ENCODE data around the gene TTC7B. TPM values are rescaled to one million over a fixed set of nuclear protein-coding genes. Genes with fewer than 3 reads are reported as not detected.

Gene TTC7B
- total RNA-seq, 1 experiment from 2014 or later: 24.2 TPM

GRCh38 chr14:90805662-90806540 lies 10.3 kb downstream of the TTC7B start:
- Histone ChIP-seq H3K4me1 (replicated peaks) (no peaks in the 10 kb centered on the region), H3K9me3 (replicated peaks) (no peaks in the 10 kb centered on the region), H3K36me3 (no peaks in the 10 kb centered on the region), H3K4me3 (no peak overlapping the region), H3K27ac (no peak overlapping the region), H3K27me3 (replicated peaks) (no peaks in the 10 kb centered on the region)
- DNase-seq (ENCODE audit: low read depth in 1 of 2, low spot score in 2 of 2): no peak

GRCh38 chr14:90805084-90805391 lies 11.2 kb downstream of the TTC7B start:
- no peak for DNase-seq (ENCODE audit: low read depth in 1 of 2, low spot score in 2 of 2)
- Histone ChIP-seq H3K9me3 (replicated peaks) (no peaks in the 10 kb centered on the region), H3K27ac (no peak overlapping the region)

GRCh38 chr14:90804292-90805083 lies 11.7 kb downstream of the TTC7B start:
- Histone ChIP-seq H3K4me1 (replicated peaks) (no peaks in the 10 kb centered on the region), H3K36me3 (no peaks in the 10 kb centered on the region), H3K27me3 (replicated peaks) (no peaks in the 10 kb centered on the region)

More at GRCh38 chr14:90805084-90805391, 11.2 kb downstream of the TTC7B start:
- H3K4me3 ChIP-seq: no peak overlapping the region
- H3K27me3 ChIP-seq (replicated peaks): no peaks in the 10 kb centered on the region
- no peaks in the 10 kb centered on the region for H3K4me1 ChIP-seq (replicated peaks)
- H3K36me3 ChIP-seq: no peaks in the 10 kb centered on the region

GRCh38 chr14:90803249-90803648 lies 13.0 kb downstream of the TTC7B start:
- Histone ChIP-seq H3K27ac (no peak overlapping the region), H3K27me3 (replicated peaks) (no peaks in the 10 kb centered on the region), H3K4me3 (no peak overlapping the region), H3K9me3 (replicated peaks) (no peaks in the 10 kb centered on the region), H3K36me3 (no peaks in the 10 kb centered on the region), H3K4me1 (replicated peaks) (no peaks in the 10 kb centered on the region)
- no peak for DNase-seq (ENCODE audit: low read depth in 1 of 2, low spot score in 2 of 2)

More at GRCh38 chr14:90804292-90805083, 11.7 kb downstream of the TTC7B start:
- H3K9me3 ChIP-seq (replicated peaks): no peaks in the 10 kb centered on the region
- no peak overlapping the region for H3K27ac ChIP-seq
- no peak for DNase-seq (ENCODE audit: low read depth in 1 of 2, low spot score in 2 of 2)
- H3K4me3 ChIP-seq: no peak overlapping the region

- H3K4me3 ChIP-seq: no peak overlapping the region
- no peaks in the 10 kb centered on the region for H3K9me3 ChIP-seq (replicated peaks)
- no peak for DNase-seq (ENCODE audit: low read depth in 1 of 2, low spot score in 2 of 2)
- H3K27ac ChIP-seq: no peak overlapping the region
- H3K4me1 ChIP-seq (replicated peaks): peaks cover 13% of the 10 kb centered on the region
- no peaks in the 10 kb centered on the region for H3K36me3 ChIP-seq
- H3K27me3 ChIP-seq (replicated peaks): no peaks in the 10 kb centered on the region
These were observed 16.8 kb downstream of the TTC7B start for GRCh38 chr14:90799420-90799819.

GRCh38 chr14:90797919-90798318 lies 18.3 kb downstream of the TTC7B start:
- Histone ChIP-seq H3K4me1 (replicated peaks) (peaks cover 13% of the 10 kb centered on the region), H3K4me3 (no peak overlapping the region), H3K27ac (no peak overlapping the region), H3K36me3 (no peaks in the 10 kb centered on the region), H3K27me3 (replicated peaks) (no peaks in the 10 kb centered on the region), H3K9me3 (replicated peaks) (no peaks in the 10 kb centered on the region)
- no peak for DNase-seq (ENCODE audit: low read depth in 1 of 2, low spot score in 2 of 2)

GRCh38 chr14:90797451-90797850 lies 18.8 kb downstream of the TTC7B start:
- no peak for DNase-seq (ENCODE audit: low read depth in 1 of 2, low spot score in 2 of 2)
- no peak overlapping the region for H3K27ac ChIP-seq
- H3K27me3 ChIP-seq (replicated peaks): no peaks in the 10 kb centered on the region
- H3K9me3 ChIP-seq (replicated peaks): no peaks in the 10 kb centered on the region
- H3K4me1 ChIP-seq (replicated peaks): peaks cover 13% of the 10 kb centered on the region
- no peaks in the 10 kb centered on the region for H3K36me3 ChIP-seq
- H3K4me3 ChIP-seq: no peak overlapping the region

GRCh38 chr14:90796329-90796728 lies 19.9 kb downstream of the TTC7B start:
- Histone ChIP-seq H3K27ac (no peak overlapping the region), H3K4me3 (no peak overlapping the region), H3K36me3 (no peaks in the 10 kb centered on the region), H3K9me3 (replicated peaks) (no peaks in the 10 kb centered on the region), H3K4me1 (replicated peaks) (peaks cover 13% of the 10 kb centered on the region), H3K27me3 (replicated peaks) (no peaks in the 10 kb centered on the region)
- no peak for DNase-seq (ENCODE audit: low read depth in 1 of 2, low spot score in 2 of 2)

GRCh38 chr14:90795744-90796143 lies 20.5 kb downstream of the TTC7B start:
- Histone ChIP-seq H3K9me3 (replicated peaks) (no peaks in the 10 kb centered on the region), H3K4me3 (no peak overlapping the region), H3K4me1 (replicated peaks) (peaks cover 13% of the 10 kb centered on the region), H3K27me3 (replicated peaks) (no peaks in the 10 kb centered on the region), H3K27ac (no peak overlapping the region), H3K36me3 (no peaks in the 10 kb centered on the region)
- DNase-seq (ENCODE audit: low read depth in 1 of 2, low spot score in 2 of 2): peak; percentile 37 to 57

- DNase-seq (ENCODE audit: low read depth in 1 of 2, low spot score in 2 of 2): no peak
- Histone ChIP-seq H3K4me3 (no peak overlapping the region), H3K27ac (no peak overlapping the region), H3K9me3 (replicated peaks) (no peaks in the 10 kb centered on the region), H3K27me3 (replicated peaks) (no peaks in the 10 kb centered on the region), H3K4me1 (replicated peaks) (peaks cover 13% of the 10 kb centered on the region), H3K36me3 (no peaks in the 10 kb centered on the region)
These were observed 24.7 kb downstream of the TTC7B start for GRCh38 chr14:90791486-90791885.

- H3K9me3 ChIP-seq (replicated peaks): no peaks in the 10 kb centered on the region
- no peak overlapping the region for H3K27ac ChIP-seq
- H3K4me3 ChIP-seq: no peak overlapping the region
- no peaks in the 10 kb centered on the region for H3K4me1 ChIP-seq (replicated peaks)
- no peak for DNase-seq (ENCODE audit: low read depth in 1 of 2, low spot score in 2 of 2)
- H3K36me3 ChIP-seq: no peaks in the 10 kb centered on the region
- no peaks in the 10 kb centered on the region for H3K27me3 ChIP-seq (replicated peaks)
These were observed 28.2 kb downstream of the TTC7B start for GRCh38 chr14:90788031-90788430.

- Histone ChIP-seq H3K4me3 (no peak overlapping the region), H3K27ac (no peak overlapping the region), H3K4me1 (replicated peaks) (no peaks in the 10 kb centered on the region), H3K36me3 (no peaks in the 10 kb centered on the region), H3K27me3 (replicated peaks) (no peaks in the 10 kb centered on the region), H3K9me3 (replicated peaks) (no peaks in the 10 kb centered on the region)
- no peak for DNase-seq (ENCODE audit: low read depth in 1 of 2, low spot score in 2 of 2)
These were observed 30.3 kb downstream of the TTC7B start for GRCh38 chr14:90785876-90786450.

GRCh38 chr14:90785471-90785870 lies 30.8 kb downstream of the TTC7B start:
- Histone ChIP-seq H3K4me1 (replicated peaks) (no peaks in the 10 kb centered on the region), H3K4me3 (no peak overlapping the region), H3K27me3 (replicated peaks) (no peaks in the 10 kb centered on the region), H3K27ac (no peak overlapping the region), H3K9me3 (replicated peaks) (no peaks in the 10 kb centered on the region), H3K36me3 (0 out of 2 replicates have a peak, but pooled peaks cover under 1% of the 10 kb centered on the region)
- no peak for DNase-seq (ENCODE audit: low read depth in 1 of 2, low spot score in 2 of 2)
